Measurements from ENCODE around the gene C6. TPM values are rescaled to one million over a fixed set of nuclear protein-coding genes. Genes with fewer than 3 reads are reported as not detected.

Gene C6
- total RNA-seq, 1 donor from 2014 or later = not detected

- Mint-ChIP-seq H3K9me3 (ENCODE audit: unreplicated experiment) (no peaks in the 10 kb centered on the region), H3K27ac (ENCODE audit: unreplicated experiment) (no peak overlapping the region), H3K4me3 (ENCODE audit: unreplicated experiment) (no peak overlapping the region), H3K36me3 (ENCODE audit: unreplicated experiment) (no peaks in the 10 kb centered on the region), H3K27me3 (ENCODE audit: unreplicated experiment) (no peaks in the 10 kb centered on the region), H3K4me1 (ENCODE audit: unreplicated experiment) (no peaks in the 10 kb centered on the region)
- no peak for TF ChIP-seq CTCF (IDR thresholded peaks at IDR 0.05)
- no peak for DNase-seq (ENCODE audit: extremely low spot score, unreplicated experiment)
Observed at GRCh38 chr5:41097642-41098041, 115.7 kb downstream of the C6 start.

GRCh38 chr5:41095324-41096101 lies 117.8 kb downstream of the C6 start:
- DNase-seq (ENCODE audit: extremely low spot score, unreplicated experiment) = no peak

GRCh38 chr5:41094871-41095270 lies 118.5 kb downstream of the C6 start:
- DNase-seq (ENCODE audit: extremely low spot score, unreplicated experiment) = no peak
- Mint-ChIP-seq H3K4me1 (ENCODE audit: unreplicated experiment) (no peaks in the 10 kb centered on the region), H3K4me3 (ENCODE audit: unreplicated experiment) (no peak overlapping the region), H3K36me3 (ENCODE audit: unreplicated experiment) (no peaks in the 10 kb centered on the region), H3K9me3 (ENCODE audit: unreplicated experiment) (no peaks in the 10 kb centered on the region), H3K27ac (ENCODE audit: unreplicated experiment) (no peak overlapping the region), H3K27me3 (ENCODE audit: unreplicated experiment) (no peaks in the 10 kb centered on the region)
- TF ChIP-seq CTCF (IDR thresholded peaks at IDR 0.05) = no peak

More at GRCh38 chr5:41095324-41096101, 117.8 kb downstream of the C6 start:
- Mint-ChIP-seq H3K4me1 (ENCODE audit: unreplicated experiment) (no peaks in the 10 kb centered on the region), H3K27ac (ENCODE audit: unreplicated experiment) (no peak overlapping the region), H3K27me3 (ENCODE audit: unreplicated experiment) (no peaks in the 10 kb centered on the region), H3K36me3 (ENCODE audit: unreplicated experiment) (no peaks in the 10 kb centered on the region), H3K9me3 (ENCODE audit: unreplicated experiment) (no peaks in the 10 kb centered on the region), H3K4me3 (ENCODE audit: unreplicated experiment) (no peak overlapping the region)
- no peak for TF ChIP-seq CTCF (IDR thresholded peaks at IDR 0.05)

GRCh38 chr5:41093803-41094202 lies 119.5 kb downstream of the C6 start:
- no peak overlapping the region for H3K4me3 Mint-ChIP-seq (ENCODE audit: unreplicated experiment)
- no peaks in the 10 kb centered on the region for H3K36me3 Mint-ChIP-seq (ENCODE audit: unreplicated experiment)
- no peak for DNase-seq (ENCODE audit: extremely low spot score, unreplicated experiment)
- no peaks in the 10 kb centered on the region for H3K4me1 Mint-ChIP-seq (ENCODE audit: unreplicated experiment)
- no peaks in the 10 kb centered on the region for H3K9me3 Mint-ChIP-seq (ENCODE audit: unreplicated experiment)
- H3K27me3 Mint-ChIP-seq (ENCODE audit: unreplicated experiment) = no peaks in the 10 kb centered on the region
- TF ChIP-seq CTCF (IDR thresholded peaks at IDR 0.05) = no peak
- no peak overlapping the region for H3K27ac Mint-ChIP-seq (ENCODE audit: unreplicated experiment)

Other genes starting within 250 kb of the C6 start
- not detected in 2 replicates for gene MROH2B, start 142.2 kb downstream of the C6 start, total RNA-seq